ENCODE data around the gene IHH. TPM values are rescaled to one million over a fixed set of nuclear protein-coding genes. Genes with fewer than 3 reads are reported as not detected.

Gene IHH
- polyA plus RNA-seq, 1 experiment = not detected

DNA sequence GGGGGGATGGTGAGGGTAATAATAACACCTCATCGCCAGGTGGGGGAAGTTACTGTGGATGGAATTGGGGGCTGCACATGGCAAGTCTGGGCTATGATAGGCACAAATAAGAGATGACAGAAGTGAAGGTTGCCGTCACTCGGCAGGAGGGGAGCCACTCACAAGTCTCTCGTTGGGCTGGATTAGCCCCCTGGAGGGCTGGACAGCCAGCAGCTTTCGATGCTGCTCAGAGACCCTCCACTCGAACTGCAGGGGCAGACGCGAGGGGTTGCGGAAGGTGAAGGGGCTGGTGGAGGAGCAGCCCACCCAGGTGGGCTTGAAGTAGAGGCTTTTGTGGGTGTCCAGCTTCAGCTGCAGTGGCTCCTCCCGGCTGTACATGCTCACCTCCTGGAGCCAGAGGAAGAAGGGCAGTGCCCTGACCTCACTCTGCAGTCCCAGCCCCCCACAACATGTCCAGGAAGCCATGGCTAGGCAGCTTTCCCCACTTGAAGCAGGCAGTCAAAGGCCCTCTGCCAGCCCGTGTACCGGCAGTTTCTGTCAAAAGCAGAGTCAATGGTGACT lies 37.6 kb downstream of the IHH start:
- H3K27me3 ChIP-seq (ENCODE audit: control insufficient read depth, insufficient read depth, low read length) = peaks cover 48% of the 10 kb centered on the region
- no peak for DNase-seq (ENCODE audit: low read depth, low spot score)

DNA sequence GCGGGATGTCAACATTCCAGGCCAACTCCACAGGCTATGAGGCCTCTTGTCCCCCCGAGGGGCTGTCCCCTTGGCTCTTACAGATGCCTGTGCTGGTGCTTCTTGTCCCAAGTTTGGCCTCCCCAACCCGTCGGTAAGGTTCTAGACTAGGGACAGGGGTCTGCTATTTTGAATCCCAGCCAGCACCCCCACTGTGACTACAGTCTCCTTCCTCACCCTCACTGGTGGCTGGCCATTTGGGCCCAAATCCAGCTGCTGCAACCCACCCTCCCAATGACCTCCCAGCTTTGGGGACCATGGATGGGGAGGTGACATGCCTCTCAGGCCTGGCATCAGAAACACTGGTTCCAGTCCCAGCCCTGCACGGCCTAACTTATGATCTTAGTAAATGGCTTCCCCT lies 38.1 kb downstream of the IHH start:
- DNase-seq (ENCODE audit: low read depth, low spot score) = no peak
- ChIA-PET CTCF (no interaction called here), POLR2A (no interaction called here)
- Histone ChIP-seq H3K27ac (ENCODE audit: low read depth, low read length) (no peak overlapping the region), H3K27me3 (ENCODE audit: control insufficient read depth, insufficient read depth, low read length) (peaks cover 53% of the 10 kb centered on the region), H3K9me3 (ENCODE audit: control insufficient read depth, insufficient read depth, low read length) (no peaks in the 10 kb centered on the region; the same call in 1 of the 2 replicates), H3K4me3 (ENCODE audit: low read depth, low read length) (no peak overlapping the region)
- TF ChIP-seq, protein P1, sequence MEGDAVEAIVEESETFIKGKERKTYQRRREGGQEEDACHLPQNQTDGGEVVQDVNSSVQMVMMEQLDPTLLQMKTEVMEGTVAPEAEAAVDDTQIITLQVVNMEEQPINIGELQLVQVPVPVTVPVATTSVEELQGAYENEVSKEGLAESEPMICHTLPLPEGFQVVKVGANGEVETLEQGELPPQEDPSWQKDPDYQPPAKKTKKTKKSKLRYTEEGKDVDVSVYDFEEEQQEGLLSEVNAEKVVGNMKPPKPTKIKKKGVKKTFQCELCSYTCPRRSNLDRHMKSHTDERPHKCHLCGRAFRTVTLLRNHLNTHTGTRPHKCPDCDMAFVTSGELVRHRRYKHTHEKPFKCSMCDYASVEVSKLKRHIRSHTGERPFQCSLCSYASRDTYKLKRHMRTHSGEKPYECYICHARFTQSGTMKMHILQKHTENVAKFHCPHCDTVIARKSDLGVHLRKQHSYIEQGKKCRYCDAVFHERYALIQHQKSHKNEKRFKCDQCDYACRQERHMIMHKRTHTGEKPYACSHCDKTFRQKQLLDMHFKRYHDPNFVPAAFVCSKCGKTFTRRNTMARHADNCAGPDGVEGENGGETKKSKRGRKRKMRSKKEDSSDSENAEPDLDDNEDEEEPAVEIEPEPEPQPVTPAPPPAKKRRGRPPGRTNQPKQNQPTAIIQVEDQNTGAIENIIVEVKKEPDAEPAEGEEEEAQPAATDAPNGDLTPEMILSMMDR (IDR thresholded peaks at IDR 0.05; ENCODE audit: low read depth, low read length) = no peak

More for the DNA sequence above, 37.6 kb downstream of the IHH start:
- Histone ChIP-seq H3K4me3 (ENCODE audit: low read depth, low read length) (no peak overlapping the region), H3K9me3 (ENCODE audit: control insufficient read depth, insufficient read depth, low read length) (no peaks in the 10 kb centered on the region; the same call in 1 of the 2 replicates), H3K27ac (ENCODE audit: low read depth, low read length) (no peak overlapping the region)
- TF ChIP-seq, protein P1 (IDR thresholded peaks at IDR 0.05; ENCODE audit: low read depth, low read length) = no peak
- ChIA-PET CTCF (no interaction called here), POLR2A (no interaction called here)

DNA sequence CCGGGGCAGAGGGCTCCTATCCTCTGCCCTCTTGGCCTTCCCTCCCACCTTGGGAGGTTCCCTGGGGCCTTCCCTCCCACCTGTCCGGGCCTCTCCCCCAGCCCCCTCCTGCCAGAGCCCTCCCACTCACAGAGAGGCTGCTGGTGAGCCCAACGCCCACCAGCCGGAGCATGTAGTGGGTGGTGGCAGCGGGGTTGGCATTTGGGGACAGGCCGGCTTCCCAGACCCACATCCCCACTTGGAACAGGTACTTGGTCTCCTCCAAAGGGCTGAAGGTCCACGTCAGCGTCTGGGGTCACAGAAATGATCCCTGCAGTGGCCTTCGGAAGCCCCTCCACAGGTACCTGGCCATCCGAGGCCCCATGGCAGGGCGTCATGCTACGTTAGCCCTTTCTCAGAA lies 38.7 kb downstream of the IHH start:
- CTCF ChIA-PET = interaction anchor here (3.3 kb wide), 1 partner anchor 8 kb away, joined by 20 read pairs; no protein-coding TSS in a partner anchor
- Histone ChIP-seq H3K9me3 (ENCODE audit: control insufficient read depth, insufficient read depth, low read length) (no peaks in the 10 kb centered on the region; the same call in 1 of the 2 replicates), H3K27me3 (ENCODE audit: control insufficient read depth, insufficient read depth, low read length) (peaks cover 54% of the 10 kb centered on the region), H3K27ac (ENCODE audit: low read depth, low read length) (no peak overlapping the region), H3K4me3 (ENCODE audit: low read depth, low read length) (no peak overlapping the region)
- TF ChIP-seq, protein P1 (IDR thresholded peaks at IDR 0.05; ENCODE audit: low read depth, low read length) = no peak
- DNase-seq (ENCODE audit: low read depth, low spot score) = no peak
- POLR2A ChIA-PET = no interaction called here

DNA sequence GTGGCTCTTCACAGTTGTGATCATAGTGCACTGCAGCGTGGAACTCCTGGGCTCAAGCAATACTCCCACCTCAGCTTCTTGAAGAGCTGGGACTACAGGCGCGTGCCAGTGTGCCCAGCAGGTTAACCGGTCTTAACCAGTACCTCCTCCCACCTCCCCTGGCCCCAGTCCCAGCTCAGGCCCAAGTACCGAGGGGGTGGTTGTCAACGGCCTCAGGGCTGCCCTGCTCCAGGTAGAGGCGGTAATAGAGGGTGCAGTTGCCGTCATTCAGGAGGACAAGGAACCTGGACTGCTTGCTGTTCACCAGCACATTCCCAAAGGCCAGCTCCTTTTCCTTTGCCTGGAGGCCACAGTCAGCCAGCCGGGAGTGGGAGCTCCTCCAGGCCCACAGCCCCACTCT lies 39.1 kb downstream of the IHH start:
- TF ChIP-seq, protein P1 (IDR thresholded peaks at IDR 0.05; ENCODE audit: low read depth, low read length) = no peak
- POLR2A ChIA-PET = no interaction called here
- H3K27ac ChIP-seq (ENCODE audit: low read depth, low read length) = no peak overlapping the region
- DNase-seq (ENCODE audit: low read depth, low spot score) = no peak
- peaks cover 55% of the 10 kb centered on the region for H3K27me3 ChIP-seq (ENCODE audit: control insufficient read depth, insufficient read depth, low read length)
- CTCF ChIA-PET = interaction anchor here (3.3 kb wide), 1 partner anchor 9 kb away, joined by 20 read pairs; no protein-coding TSS in a partner anchor
- no peak overlapping the region for H3K4me3 ChIP-seq (ENCODE audit: low read depth, low read length)
- no peaks in the 10 kb centered on the region; the same call in 1 of the 2 replicates for H3K9me3 ChIP-seq (ENCODE audit: control insufficient read depth, insufficient read depth, low read length)

DNA sequence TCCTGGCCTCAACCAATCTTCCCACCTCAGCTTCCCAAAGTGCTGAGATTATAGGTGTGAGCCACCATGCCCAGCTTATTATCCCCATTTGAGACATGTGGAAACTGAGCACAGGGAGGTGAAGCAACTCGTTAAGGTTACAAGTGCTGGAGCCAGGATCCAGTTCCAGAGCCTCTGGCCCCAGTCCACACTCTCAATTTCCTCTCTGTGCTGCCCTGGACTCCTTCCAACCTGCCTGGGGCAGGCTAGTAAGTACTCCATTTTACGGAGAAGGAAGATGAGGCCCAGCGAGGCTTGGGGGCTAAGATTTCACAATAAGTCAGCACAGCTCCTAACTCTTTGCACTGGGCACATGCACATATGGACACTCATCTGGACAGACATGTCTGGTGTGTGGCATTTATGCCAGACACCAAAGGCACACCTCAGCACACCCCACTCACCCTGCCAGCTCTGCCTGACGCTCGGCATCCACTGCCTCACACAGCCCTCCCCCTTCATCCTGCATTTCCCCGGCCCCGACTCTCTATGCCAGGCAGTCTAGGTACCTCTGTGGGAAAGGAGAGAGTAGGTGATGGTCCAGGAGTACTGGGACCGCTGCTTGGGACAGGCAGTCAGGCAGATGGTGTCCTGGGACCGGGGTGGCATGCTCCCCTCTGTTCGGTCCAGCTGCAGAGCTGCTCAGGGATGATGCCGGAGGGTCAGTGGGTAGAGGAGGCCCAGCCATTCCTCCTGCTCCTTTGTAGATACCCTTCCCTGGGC lies 39.9 kb downstream of the IHH start:
- no peak for DNase-seq (ENCODE audit: low read depth, low spot score)
- H3K27ac ChIP-seq (ENCODE audit: low read depth, low read length) = no peak overlapping the region
- no peaks in the 10 kb centered on the region; the same call in 1 of the 2 replicates for H3K9me3 ChIP-seq (ENCODE audit: control insufficient read depth, insufficient read depth, low read length)
- no peak overlapping the region for H3K4me3 ChIP-seq (ENCODE audit: low read depth, low read length)
- TF ChIP-seq, protein P1 (IDR thresholded peaks at IDR 0.05; ENCODE audit: low read depth, low read length) = no peak
- POLR2A ChIA-PET = no interaction called here
- peaks cover 53% of the 10 kb centered on the region for H3K27me3 ChIP-seq (ENCODE audit: control insufficient read depth, insufficient read depth, low read length)
- CTCF ChIA-PET = interaction anchor here (3.3 kb wide), 1 partner anchor 9 kb away, joined by 20 read pairs; no protein-coding TSS in a partner anchor

Measured in AG04450 (cell line).